Naive B cell (primary cell): ENCODE measurements around the gene YWHAB. TPM values are rescaled to one million over a fixed set of nuclear protein-coding genes. Genes with fewer than 3 reads are reported as not detected.

ENCODE experiments used
- ATAC-seq, 2 donors: fragments of 150-1000 bp; cut with Tn5 transposase; 2 replicates each; pipeline ENCODE4 v1.10.0; 2021; ENCODE audit warnings: low read depth in 2 of 2, mild to moderate bottlenecking in 2 of 2, moderate library complexity in 2 of 2
- DNase-seq: peaks from one replicate; pipeline ENCODE4 v3.0.0; 2022
- H3K27ac Mint-ChIP-seq, 6 donors: one replicate each; pipeline ENCODE4 v1.8.0; 2020 to 2022; ENCODE audit warnings: mild to moderate bottlenecking in 6 of 6, mixed read lengths in 6 of 6, moderate library complexity in 5 of 6, inconsistent platforms in 2 of 6
- H3K27me3 Mint-ChIP-seq, 3 donors: one replicate each; pipeline ENCODE4 v1.8.0; 2021 to 2022; ENCODE audit warnings: mixed read lengths in 3 of 3, mild to moderate bottlenecking in 1 of 3
- H3K36me3 Mint-ChIP-seq, 2 donors: one replicate each; pipeline ENCODE4 v1.8.0; 2020 to 2022; ENCODE audit warnings: mixed read lengths in 2 of 2, inconsistent platforms in 1 of 2, mild to moderate bottlenecking in 1 of 2
- H3K4me1 Mint-ChIP-seq, 3 donors: one replicate each; pipeline ENCODE4 v1.8.0; 2020 to 2022; ENCODE audit warnings: mixed read lengths in 3 of 3, inconsistent platforms in 1 of 3, mild to moderate bottlenecking in 1 of 3, moderate library complexity in 1 of 3
- H3K4me3 Mint-ChIP-seq, 8 donors: one replicate each; pipeline ENCODE4 v1.8.0; 2020 to 2022; ENCODE audit warnings: mild to moderate bottlenecking in 8 of 8, mixed read lengths in 8 of 8, moderate library complexity in 8 of 8, inconsistent platforms in 2 of 8
- H3K9me3 Mint-ChIP-seq, 7 donors: one replicate each; pipeline ENCODE4 v1.8.0; 2020 to 2022; ENCODE audit warnings: mixed read lengths in 7 of 7, mild to moderate bottlenecking in 5 of 7, inconsistent platforms in 2 of 7, moderate library complexity in 1 of 7
- polyA plus RNA-seq, 6 donors: library from polyadenylated mRNA; unstranded; fragments of 300-500 nt; fragmentation: Illumina TruSeq; gene quantifications; one replicate each; pipeline ENCODE4 v1.2.3, GENCODE V29; 2021; ENCODE audit warnings: low read depth in 6 of 6

The YWHAB gene
- polyA plus RNA-seq, 6 donors from 2014 or later = 414 to 531 (median 498) TPM

- Mint-ChIP-seq H3K4me1 (no peaks in the 10 kb centered on the region), H3K9me3 (no peaks in the 10 kb centered on the region), H3K36me3 (peaks cover 6 to 9% of the 10 kb centered on the region in 2 donors), H3K27me3 (no peaks in the 10 kb centered on the region), H3K4me3 (no peak overlapping the region), H3K27ac (no peak overlapping the region)
- ATAC-seq (no peak), DNase-seq (no peak)
These were observed 46.4 kb downstream of the YWHAB start for GRCh38 chr20:44931911-44932310.

- Mint-ChIP-seq H3K4me3 (no peak overlapping the region), H3K27ac (no peak overlapping the region), H3K27me3 (no peaks in the 10 kb centered on the region), H3K36me3 (peaks cover 6 to 9% of the 10 kb centered on the region in 2 donors), H3K4me1 (no peaks in the 10 kb centered on the region), H3K9me3 (no peaks in the 10 kb centered on the region)
- DNase-seq (no peak), ATAC-seq (no peak)
These were observed 47.4 kb downstream of the YWHAB start for GRCh38 chr20:44932916-44933315.

GRCh38 chr20:44936510-44936909, 51.0 kb downstream of the YWHAB start:
- H3K27me3 Mint-ChIP-seq = no peaks in the 10 kb centered on the region
- peak overlapping the region in 2 of 6 donors; percentile 9 to 86 for H3K27ac Mint-ChIP-seq
- peaks cover 7 to 11% of the 10 kb centered on the region in 2 donors for H3K36me3 Mint-ChIP-seq
- no peak for DNase-seq
- ATAC-seq = no peak
- H3K4me3 Mint-ChIP-seq = no peak overlapping the region
- H3K4me1 Mint-ChIP-seq = no peaks in the 10 kb centered on the region
- no peaks in the 10 kb centered on the region for H3K9me3 Mint-ChIP-seq

- H3K36me3 Mint-ChIP-seq = peaks cover 7 to 16% of the 10 kb centered on the region in 2 donors
- no peak for DNase-seq
- H3K4me3 Mint-ChIP-seq = no peak overlapping the region
- peak overlapping the region in 1 of 6 donors; percentile 85 for H3K27ac Mint-ChIP-seq
- no peaks in the 10 kb centered on the region for H3K4me1 Mint-ChIP-seq
- H3K9me3 Mint-ChIP-seq = no peaks in the 10 kb centered on the region
- ATAC-seq = no peak
- H3K27me3 Mint-ChIP-seq = no peaks in the 10 kb centered on the region
These were observed 53.1 kb downstream of the YWHAB start for GRCh38 chr20:44938637-44939036.

- no peak overlapping the region for H3K4me3 Mint-ChIP-seq
- peak overlapping the region in 3 of 6 donors; percentile 24 to 79 (median 29) for H3K27ac Mint-ChIP-seq
- ATAC-seq (no peak), DNase-seq (no peak)
- H3K4me1 Mint-ChIP-seq = peaks cover 0 to under 1% (median 0%) of the 10 kb centered on the region in 3 donors
- H3K27me3 Mint-ChIP-seq = no peaks in the 10 kb centered on the region
- H3K9me3 Mint-ChIP-seq = no peaks in the 10 kb centered on the region
- peaks cover 7 to 10% of the 10 kb centered on the region in 2 donors for H3K36me3 Mint-ChIP-seq
These were observed 55.7 kb downstream of the YWHAB start for GRCh38 chr20:44941120-44941691.

GRCh38 chr20:44942264-44942973, 56.9 kb downstream of the YWHAB start:
- Mint-ChIP-seq H3K4me3 (no peak overlapping the region), H3K9me3 (no peaks in the 10 kb centered on the region), H3K36me3 (peaks cover 7 to 15% of the 10 kb centered on the region in 2 donors), H3K4me1 (peaks cover 0 to 8% (median 3%) of the 10 kb centered on the region in 3 donors), H3K27me3 (no peaks in the 10 kb centered on the region), H3K27ac (peak overlapping the region in 2 of 6 donors; percentile 60 to 67)
- DNase-seq = no peak
- no peak for ATAC-seq

- Mint-ChIP-seq H3K4me1 (peaks cover 0 to 8% (median 3%) of the 10 kb centered on the region in 3 donors), H3K27ac (peak overlapping the region in 2 of 6 donors; percentile 25 to 38), H3K36me3 (peaks cover 7 to 24% of the 10 kb centered on the region in 2 donors), H3K9me3 (no peaks in the 10 kb centered on the region), H3K4me3 (no peak overlapping the region), H3K27me3 (no peaks in the 10 kb centered on the region)
- DNase-seq = no peak
- no peak for ATAC-seq
These were observed 58.3 kb downstream of the YWHAB start for GRCh38 chr20:44943828-44944227.

GRCh38 chr20:44945261-44945660, 59.8 kb downstream of the YWHAB start:
- DNase-seq = no peak
- no peak for ATAC-seq
- peaks cover 0 to 8% (median 3%) of the 10 kb centered on the region in 3 donors for H3K4me1 Mint-ChIP-seq
- no peaks in the 10 kb centered on the region for H3K9me3 Mint-ChIP-seq
- peak overlapping the region in 2 of 6 donors; percentile 21 to 47 for H3K27ac Mint-ChIP-seq
- no peaks in the 10 kb centered on the region for H3K27me3 Mint-ChIP-seq
- H3K4me3 Mint-ChIP-seq = no peak overlapping the region
- H3K36me3 Mint-ChIP-seq = peaks cover 13 to 28% of the 10 kb centered on the region in 2 donors

GRCh38 chr20:44946271-44946852, 60.9 kb downstream of the YWHAB start:
- H3K36me3 Mint-ChIP-seq = peaks cover 8 to 32% of the 10 kb centered on the region in 2 donors
- H3K4me1 Mint-ChIP-seq = peaks cover 0 to 8% (median 3%) of the 10 kb centered on the region in 3 donors
- ATAC-seq = no peak
- no peak overlapping the region for H3K4me3 Mint-ChIP-seq
- no peaks in the 10 kb centered on the region for H3K9me3 Mint-ChIP-seq
- peak overlapping the region in 2 of 6 donors; percentile 5 to 44 for H3K27ac Mint-ChIP-seq
- no peak for DNase-seq
- no peaks in the 10 kb centered on the region for H3K27me3 Mint-ChIP-seq

GRCh38 chr20:44948107-44948506, 62.6 kb downstream of the YWHAB start:
- peak overlapping the region in 2 of 6 donors; percentile 12 to 16 for H3K27ac Mint-ChIP-seq
- peaks cover 18 to 40% of the 10 kb centered on the region in 2 donors for H3K36me3 Mint-ChIP-seq
- H3K4me1 Mint-ChIP-seq = peaks cover 10 to 17% (median 11%) of the 10 kb centered on the region in 3 donors
- H3K27me3 Mint-ChIP-seq = no peaks in the 10 kb centered on the region
- H3K4me3 Mint-ChIP-seq = no peak overlapping the region
- DNase-seq = no peak
- no peaks in the 10 kb centered on the region for H3K9me3 Mint-ChIP-seq
- no peak for ATAC-seq

GRCh38 chr20:44948513-44948912, 63.0 kb downstream of the YWHAB start:
- H3K4me1 Mint-ChIP-seq = peaks cover 14 to 21% (median 15%) of the 10 kb centered on the region in 3 donors
- no peak for DNase-seq
- peaks cover 22 to 43% of the 10 kb centered on the region in 2 donors for H3K36me3 Mint-ChIP-seq
- peak overlapping the region in 5 of 6 donors; percentile 12 to 65 (median 16) for H3K27ac Mint-ChIP-seq
- no peak for ATAC-seq
- H3K4me3 Mint-ChIP-seq = no peak overlapping the region
- H3K9me3 Mint-ChIP-seq = no peaks in the 10 kb centered on the region
- no peaks in the 10 kb centered on the region for H3K27me3 Mint-ChIP-seq

GRCh38 chr20:44950368-44950767, 64.9 kb downstream of the YWHAB start:
- H3K9me3 Mint-ChIP-seq = no peaks in the 10 kb centered on the region
- H3K27ac Mint-ChIP-seq = peak overlapping the region in 2 of 6 donors; percentile 1 to 12
- H3K4me1 Mint-ChIP-seq = peaks cover 30 to 37% (median 33%) of the 10 kb centered on the region in 3 donors
- ATAC-seq (no peak), DNase-seq (no peak)
- no peak overlapping the region for H3K4me3 Mint-ChIP-seq
- no peaks in the 10 kb centered on the region for H3K27me3 Mint-ChIP-seq
- H3K36me3 Mint-ChIP-seq = peaks cover 34 to 52% of the 10 kb centered on the region in 2 donors

- DNase-seq = no peak
- peaks cover 46 to 53% (median 52%) of the 10 kb centered on the region in 3 donors for H3K4me1 Mint-ChIP-seq
- H3K4me3 Mint-ChIP-seq = no peak overlapping the region
- H3K36me3 Mint-ChIP-seq = peaks cover 34 to 45% of the 10 kb centered on the region in 2 donors
- H3K9me3 Mint-ChIP-seq = no peaks in the 10 kb centered on the region
- no peaks in the 10 kb centered on the region for H3K27me3 Mint-ChIP-seq
- H3K27ac Mint-ChIP-seq = peak overlapping the region in 5 of 6 donors; percentile 43 to 95 (median 67)
- ATAC-seq = no peak
These were observed 67.2 kb downstream of the YWHAB start for GRCh38 chr20:44952731-44953130.
